Measurements from ENCODE around the gene TARM1.

TARM1 gene

DNA sequence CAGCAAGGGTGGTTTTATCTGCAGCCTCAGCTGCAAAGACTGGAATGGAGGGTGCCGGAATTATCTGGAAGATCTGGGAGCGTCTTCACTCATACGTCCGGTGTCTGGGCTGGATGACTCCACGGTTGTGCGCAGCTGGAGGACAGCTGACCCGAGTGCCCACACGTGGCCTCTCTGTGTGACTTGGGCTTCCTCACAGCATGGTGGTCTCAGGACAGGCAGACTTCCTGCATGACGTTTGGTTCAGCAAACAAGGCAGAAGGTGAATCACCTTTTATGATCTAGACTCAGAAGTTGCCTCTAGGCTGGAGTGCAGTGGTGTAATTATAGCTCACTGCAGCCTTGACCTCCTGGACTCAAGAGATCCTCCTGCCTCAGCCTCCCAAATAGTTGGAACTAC is 56.5 kb downstream of the TARM1 start:
- Histone ChIP-seq H2BK5ac (ENCODE audit: low read length) (no peak overlapping the region), H4K91ac (ENCODE audit: low read depth, low read length, poor library complexity) (no peak overlapping the region), H2BK12ac (ENCODE audit: low read length) (no peak overlapping the region), H3K23ac (ENCODE audit: low read depth, low read length, poor library complexity) (no peak overlapping the region), H3K4me3 (ENCODE audit: low read length in 2 of 2) (no peak overlapping the region), H3K27ac (replicated peaks; ENCODE audit: low read length) (no peak overlapping the region), H3K18ac (ENCODE audit: low read length) (peak overlapping the region; percentile 52), H3K27me3 (ENCODE audit: control insufficient read depth in 3 of 3, insufficient read depth in 3 of 3, low read depth in 1 of 3, low read length in 3 of 3) (no peaks in the 10 kb centered on the region), H2BK15ac (ENCODE audit: low read length) (peak overlapping the region; percentile 79), H3K4me2 (ENCODE audit: insufficient read depth, low read length, poor library complexity, severe bottlenecking) (no peak overlapping the region), H3K79me1 (ENCODE audit: low read depth, low read length) (no peaks in the 10 kb centered on the region), H3K4ac (ENCODE audit: low read length) (no peak overlapping the region), H2BK120ac (ENCODE audit: low read depth, low read length) (no peak overlapping the region), H4K8ac (ENCODE audit: low read depth, low read length) (no peak overlapping the region), H3K14ac (ENCODE audit: low read length) (no peak overlapping the region), H2AFZ (ENCODE audit: low read length) (no peak overlapping the region), H3K36me3 (replicated peaks in 1 of 2; ENCODE audit: control insufficient read depth in 2 of 2, insufficient read depth in 2 of 2, low read length in 2 of 2) (no peaks in the 10 kb centered on the region), H3K4me1 (ENCODE audit: control insufficient read depth in 2 of 2, insufficient read depth in 1 of 2, low read depth in 1 of 2, low read length in 2 of 2) (peaks cover 2 to 11% of the 10 kb centered on the region in 2 donors), H3K9ac (ENCODE audit: low read depth, low read length, poor library complexity) (no peak overlapping the region), H3K9me3 (replicated peaks in 1 of 2; ENCODE audit: control insufficient read depth in 2 of 2, insufficient read depth in 1 of 2, low read depth in 1 of 2, low read length in 2 of 2) (peaks cover 0 to 3% of the 10 kb centered on the region in 2 donors), H2AK5ac (ENCODE audit: low read depth, low read length) (no peak overlapping the region)
- no CpG with 5 or more reads among the region's 9 CpGs for whole genome bisulfite sequencing, 2 donors (ENCODE audit: extremely low coverage in 2 of 2, insufficient read length in 2 of 2, insufficient replicate concordance in 1 of 2)
- no peak for DNase-seq (ENCODE audit: low spot score)

DNA sequence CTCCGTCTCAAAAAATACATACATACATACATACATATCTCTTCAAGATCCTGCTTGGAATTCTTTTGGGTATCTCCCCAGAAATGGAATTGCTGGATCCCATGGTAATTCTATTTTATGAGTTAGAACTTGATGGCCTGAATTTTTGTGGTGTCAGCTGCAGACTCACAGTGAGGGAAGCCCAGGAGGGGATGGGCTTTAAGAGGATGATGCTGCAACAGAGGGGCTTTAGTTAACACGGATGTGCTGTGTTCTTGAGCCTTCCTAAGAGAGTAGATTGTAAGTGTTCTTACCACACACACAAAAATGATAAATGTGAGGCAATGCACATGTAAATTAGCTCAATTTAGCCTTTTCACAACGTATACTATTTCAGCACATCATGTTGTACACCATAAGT is 58.0 kb downstream of the TARM1 start:
- Histone ChIP-seq H4K91ac (ENCODE audit: low read depth, low read length, poor library complexity) (no peak overlapping the region), H3K9me3 (replicated peaks in 1 of 2; ENCODE audit: control insufficient read depth in 2 of 2, insufficient read depth in 1 of 2, low read depth in 1 of 2, low read length in 2 of 2) (peaks cover 0 to 3% of the 10 kb centered on the region in 2 donors), H3K23ac (ENCODE audit: low read depth, low read length, poor library complexity) (no peak overlapping the region), H3K4ac (ENCODE audit: low read length) (no peak overlapping the region), H2BK12ac (ENCODE audit: low read length) (no peak overlapping the region), H4K8ac (ENCODE audit: low read depth, low read length) (no peak overlapping the region), H3K9ac (ENCODE audit: low read depth, low read length, poor library complexity) (no peak overlapping the region), H3K36me3 (replicated peaks in 1 of 2; ENCODE audit: control insufficient read depth in 2 of 2, insufficient read depth in 2 of 2, low read length in 2 of 2) (no peaks in the 10 kb centered on the region), H2BK15ac (ENCODE audit: low read length) (no peak overlapping the region), H2BK120ac (ENCODE audit: low read depth, low read length) (no peak overlapping the region), H3K4me2 (ENCODE audit: insufficient read depth, low read length, poor library complexity, severe bottlenecking) (no peak overlapping the region), H3K14ac (ENCODE audit: low read length) (no peak overlapping the region), H3K27ac (replicated peaks; ENCODE audit: low read length) (no peak overlapping the region), H3K79me1 (ENCODE audit: low read depth, low read length) (no peaks in the 10 kb centered on the region), H2BK5ac (ENCODE audit: low read length) (no peak overlapping the region), H3K4me1 (ENCODE audit: control insufficient read depth in 2 of 2, insufficient read depth in 1 of 2, low read depth in 1 of 2, low read length in 2 of 2) (peaks cover 2 to 11% of the 10 kb centered on the region in 2 donors), H3K27me3 (ENCODE audit: control insufficient read depth in 3 of 3, insufficient read depth in 3 of 3, low read depth in 1 of 3, low read length in 3 of 3) (no peaks in the 10 kb centered on the region), H3K4me3 (ENCODE audit: low read length in 2 of 2) (no peak overlapping the region), H3K18ac (ENCODE audit: low read length) (no peak overlapping the region), H2AFZ (ENCODE audit: low read length) (no peak overlapping the region), H2AK5ac (ENCODE audit: low read depth, low read length) (no peak overlapping the region)
- DNase-seq (ENCODE audit: low spot score): no peak
- WGBS, 2 donors (ENCODE audit: extremely low coverage in 2 of 2, insufficient read length in 2 of 2, insufficient replicate concordance in 1 of 2): no CpG with 5 or more reads among the region's 3 CpGs

DNA sequence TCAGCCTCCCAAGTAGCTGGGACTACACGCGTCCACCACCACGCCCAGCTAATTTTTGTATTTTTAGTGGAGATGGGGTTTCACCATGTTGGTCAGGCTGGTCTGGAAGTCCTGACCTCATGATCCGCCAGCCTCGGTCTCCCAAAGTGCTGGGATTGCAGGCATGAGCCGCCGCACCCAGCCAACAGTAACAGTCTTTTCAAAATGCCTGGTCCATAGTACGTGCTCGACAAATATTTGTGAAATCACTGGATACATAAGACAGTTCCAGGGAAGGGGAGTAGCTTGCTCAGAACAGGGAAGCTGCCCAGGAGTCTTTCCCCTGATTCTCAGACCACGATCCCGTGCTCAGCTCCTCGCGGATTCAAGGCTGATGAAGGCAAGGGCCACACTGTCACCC is 59.2 kb downstream of the TARM1 start:
- no peak for DNase-seq (ENCODE audit: low spot score)
- H2BK12ac ChIP-seq (ENCODE audit: low read length): no peak overlapping the region
- no peak overlapping the region for H3K9ac ChIP-seq (ENCODE audit: low read depth, low read length, poor library complexity)
- H2BK120ac ChIP-seq (ENCODE audit: low read depth, low read length): no peak overlapping the region
- peaks cover 2 to 3% of the 10 kb centered on the region in 2 donors for H3K9me3 ChIP-seq (replicated peaks in 1 of 2; ENCODE audit: control insufficient read depth in 2 of 2, insufficient read depth in 1 of 2, low read depth in 1 of 2, low read length in 2 of 2)
- no peak overlapping the region for H3K4ac ChIP-seq (ENCODE audit: low read length)
- H2AFZ ChIP-seq (ENCODE audit: low read length): no peak overlapping the region
- no peak overlapping the region for H4K91ac ChIP-seq (ENCODE audit: low read depth, low read length, poor library complexity)
- no peaks in the 10 kb centered on the region for H3K79me1 ChIP-seq (ENCODE audit: low read depth, low read length)
- no peak overlapping the region for H3K4me2 ChIP-seq (ENCODE audit: insufficient read depth, low read length, poor library complexity, severe bottlenecking)
- no peak overlapping the region for H3K27ac ChIP-seq (replicated peaks; ENCODE audit: low read length)
- H3K4me1 ChIP-seq (ENCODE audit: control insufficient read depth in 2 of 2, insufficient read depth in 1 of 2, low read depth in 1 of 2, low read length in 2 of 2): peaks cover 2 to 11% of the 10 kb centered on the region in 2 donors
- H3K27me3 ChIP-seq (ENCODE audit: control insufficient read depth in 3 of 3, insufficient read depth in 3 of 3, low read depth in 1 of 3, low read length in 3 of 3): no peaks in the 10 kb centered on the region
- H3K18ac ChIP-seq (ENCODE audit: low read length): no peak overlapping the region
- H3K4me3 ChIP-seq (ENCODE audit: low read length in 2 of 2): no peak overlapping the region
- no peak overlapping the region for H2BK5ac ChIP-seq (ENCODE audit: low read length)
- H2BK15ac ChIP-seq (ENCODE audit: low read length): no peak overlapping the region
- H3K23ac ChIP-seq (ENCODE audit: low read depth, low read length, poor library complexity): no peak overlapping the region
- H2AK5ac ChIP-seq (ENCODE audit: low read depth, low read length): no peak overlapping the region
- no peaks in the 10 kb centered on the region for H3K36me3 ChIP-seq (replicated peaks in 1 of 2; ENCODE audit: control insufficient read depth in 2 of 2, insufficient read depth in 2 of 2, low read length in 2 of 2)
- no peak overlapping the region for H4K8ac ChIP-seq (ENCODE audit: low read depth, low read length)
- WGBS, 2 donors (ENCODE audit: extremely low coverage in 2 of 2, insufficient read length in 2 of 2, insufficient replicate concordance in 1 of 2): no CpG with 5 or more reads among the region's 13 CpGs
- no peak overlapping the region for H3K14ac ChIP-seq (ENCODE audit: low read length)

DNA sequence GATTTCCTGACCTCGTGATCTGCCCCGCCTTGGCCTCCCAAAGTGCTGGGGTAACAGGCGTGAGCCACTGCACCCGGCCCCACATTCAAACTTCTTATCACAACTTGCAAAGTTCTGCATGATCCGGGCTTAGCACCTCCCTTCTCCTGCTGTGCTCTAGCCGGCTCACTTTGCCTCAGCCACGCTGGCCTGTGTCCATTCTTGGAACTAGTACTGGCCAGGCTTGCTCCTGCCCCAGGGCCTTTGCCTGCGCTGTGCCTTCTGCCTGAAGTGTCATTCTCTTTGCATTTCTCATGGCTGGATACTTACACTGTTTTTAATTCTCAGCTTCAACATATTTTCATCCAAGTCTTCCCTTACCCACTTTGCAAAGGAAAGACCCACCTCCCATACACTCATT is 59.8 kb downstream of the TARM1 start:
- Histone ChIP-seq H3K27ac (replicated peaks; ENCODE audit: low read length) (no peak overlapping the region), H4K8ac (ENCODE audit: low read depth, low read length) (no peak overlapping the region), H3K4me3 (ENCODE audit: low read length in 2 of 2) (no peak overlapping the region), H3K18ac (ENCODE audit: low read length) (no peak overlapping the region), H3K79me1 (ENCODE audit: low read depth, low read length) (no peaks in the 10 kb centered on the region), H3K27me3 (ENCODE audit: control insufficient read depth in 3 of 3, insufficient read depth in 3 of 3, low read depth in 1 of 3, low read length in 3 of 3) (no peaks in the 10 kb centered on the region), H2AK5ac (ENCODE audit: low read depth, low read length) (no peak overlapping the region), H2BK15ac (ENCODE audit: low read length) (no peak overlapping the region), H3K9ac (ENCODE audit: low read depth, low read length, poor library complexity) (no peak overlapping the region), H3K4me1 (ENCODE audit: control insufficient read depth in 2 of 2, insufficient read depth in 1 of 2, low read depth in 1 of 2, low read length in 2 of 2) (peaks cover 2 to 11% of the 10 kb centered on the region in 2 donors), H3K9me3 (replicated peaks in 1 of 2; ENCODE audit: control insufficient read depth in 2 of 2, insufficient read depth in 1 of 2, low read depth in 1 of 2, low read length in 2 of 2) (peaks cover 2 to 3% of the 10 kb centered on the region in 2 donors), H3K4ac (ENCODE audit: low read length) (no peak overlapping the region), H3K4me2 (ENCODE audit: insufficient read depth, low read length, poor library complexity, severe bottlenecking) (no peak overlapping the region), H3K23ac (ENCODE audit: low read depth, low read length, poor library complexity) (no peak overlapping the region), H2AFZ (ENCODE audit: low read length) (no peak overlapping the region), H2BK5ac (ENCODE audit: low read length) (no peak overlapping the region), H4K91ac (ENCODE audit: low read depth, low read length, poor library complexity) (no peak overlapping the region), H2BK120ac (ENCODE audit: low read depth, low read length) (no peak overlapping the region), H3K14ac (ENCODE audit: low read length) (no peak overlapping the region), H3K36me3 (replicated peaks in 1 of 2; ENCODE audit: control insufficient read depth in 2 of 2, insufficient read depth in 2 of 2, low read length in 2 of 2) (no peaks in the 10 kb centered on the region), H2BK12ac (ENCODE audit: low read length) (no peak overlapping the region)
- DNase-seq (ENCODE audit: low spot score): no peak
- WGBS, 2 donors (ENCODE audit: extremely low coverage in 2 of 2, insufficient read length in 2 of 2, insufficient replicate concordance in 1 of 2): no CpG with 5 or more reads among the region's 8 CpGs

Data from neuronal stem cell (in vitro differentiated cells).